Endothelial cell of umbilical vein (primary cell): ENCODE results near the gene USP43. TPM values are rescaled to one million over a fixed set of nuclear protein-coding genes. Genes with fewer than 3 reads are reported as not detected.

ENCODE experiments used
- BruUV-seq: library from RNA; stranded (reverse); fragments of 400-500 nt; replicated peaks from 2 replicates; lab custom pipeline; 2021; lab: Mats Ljungman, UMichigan
- CTCF ChIA-PET: fragments of 300-600, 350-600 bp; sonication (Branson Sonifier 250); formaldehyde crosslinking; loops from one replicate; lab custom pipeline; 2021; ENCODE audit warnings: antibody characterized with exemption, inconsistent platforms; lab: Charles Lee
- POLR2A ChIA-PET: fragments of 300-600, 350-600 bp; sonication (Branson Sonifier 250); formaldehyde crosslinking; loops from one replicate; lab custom pipeline; 2021; ENCODE audit warnings: antibody characterized with exemption, inconsistent platforms; lab: Charles Lee
- DNase-seq: peaks from one replicate; pipeline ENCODE4 v3.0.0-alpha.2; 2011; ENCODE audit warnings: low read depth, low spot score
- FAIRE-seq: peaks from 2 replicates; lab custom pipeline; 2011; peaks lifted over from hg19 to GRCh38; lab: Jason Lieb, UNC
- H2AFZ ChIP-seq: 2 replicates; pipeline ENCODE4 v1.6.0; 2012; ENCODE audit warnings: low read depth, low read length, control low read depth, inconsistent platforms
- H3K27ac ChIP-seq: 2 replicates; pipeline ENCODE4 v1.5.1; 2011; ENCODE audit warnings: low read depth, mild to moderate bottlenecking, control low read depth, low read length, moderate library complexity; ENCODE audit not compliant: insufficient read depth
- H3K27me3 ChIP-seq, 2 experiments: 2 replicates each; pipeline versions ENCODE4 v1.6.0 to v1.6.1; 2011; ENCODE audit warnings: low read length in 2 of 2, mixed read lengths in 1 of 2; ENCODE audit not compliant: control insufficient read depth in 2 of 2, insufficient read depth in 2 of 2
- H3K36me3 ChIP-seq, 2 experiments: 2 replicates in 1 of 2; 3 replicates in 1 of 2; pipeline ENCODE4 v1.5.1; 2011; ENCODE audit warnings: low read length in 2 of 2, mild to moderate bottlenecking in 1 of 2, moderate library complexity in 1 of 2; ENCODE audit not compliant: control insufficient read depth in 2 of 2, insufficient read depth in 2 of 2; ENCODE audit errors: extremely low read depth in 1 of 2
- H3K4me1 ChIP-seq: 3 replicates; pipeline ENCODE4 v1.5.1; 2011; ENCODE audit warnings: mild to moderate bottlenecking, low read length; ENCODE audit not compliant: control insufficient read depth, insufficient read depth; ENCODE audit errors: extremely low read depth
- H3K4me2 ChIP-seq: 2 replicates; pipeline ENCODE4 v1.6.1; 2011; ENCODE audit warnings: low read length, control low read depth, mixed read lengths; ENCODE audit not compliant: insufficient read depth
- H3K4me3 ChIP-seq, 3 experiments: fragments of 200-600 bp in 1 of 3; sonication (generic), shearing (Covaris generic) in 1 of 3; replicated peaks in 1 of 3; 2 replicates each; pipeline ENCODE4 v1.5.1; 2011 to 2016; ENCODE audit warnings: control low read depth in 3 of 3, low read length in 3 of 3, mild to moderate bottlenecking in 2 of 3, inconsistent platforms in 1 of 3, low read depth in 1 of 3, moderate library complexity in 1 of 3; ENCODE audit not compliant: insufficient read depth in 1 of 3
- H3K79me2 ChIP-seq: 2 replicates; pipeline ENCODE4 v1.6.0; 2012; ENCODE audit warnings: low read length, inconsistent platforms; ENCODE audit not compliant: control insufficient read depth, insufficient read depth
- H3K9ac ChIP-seq: replicated peaks from 2 replicates; pipeline ENCODE3; 2011; ENCODE audit warnings: low read length, control low read depth; ENCODE audit not compliant: insufficient read depth; ENCODE audit errors: extremely low read depth
- H3K9me1 ChIP-seq: replicated peaks from 3 replicates; pipeline ENCODE4 v1.6.0; 2011; ENCODE audit warnings: mild to moderate bottlenecking, low read length; ENCODE audit not compliant: control insufficient read depth, insufficient read depth; ENCODE audit errors: extremely low read depth
- H3K9me3 ChIP-seq: replicated peaks from 2 replicates; pipeline ENCODE4 v1.5.1; 2012; ENCODE audit warnings: low read length, inconsistent platforms; ENCODE audit not compliant: control insufficient read depth, insufficient read depth
- H4K20me1 ChIP-seq: replicated peaks from 2 replicates; pipeline ENCODE3; 2011; ENCODE audit warnings: mild to moderate bottlenecking, low read length; ENCODE audit not compliant: control insufficient read depth, insufficient read depth; ENCODE audit errors: extremely low read depth
- EZH2 ChIP-seq: IDR thresholded peaks from 2 replicates; pipeline ENCODE4 v1.6.1; 2012; ENCODE audit warnings: borderline replicate concordance, low read depth, mild to moderate bottlenecking, moderate library complexity, low read length, inconsistent platforms; ENCODE audit not compliant: severe bottlenecking
- FOS ChIP-seq: IDR thresholded peaks from 2 replicates; pipeline ENCODE4 v1.6.1; 2011; ENCODE audit warnings: mild to moderate bottlenecking, low read length, moderate library complexity, borderline replicate concordance; ENCODE audit not compliant: insufficient read depth
- GATA2 ChIP-seq: IDR thresholded peaks from 2 replicates; pipeline ENCODE4 v1.7.0; 2011; ENCODE audit warnings: low read depth, mild to moderate bottlenecking, moderate library complexity, mixed read lengths, low read length; ENCODE audit not compliant: insufficient read length, insufficient read depth
- JUN ChIP-seq: IDR thresholded peaks from 2 replicates; pipeline ENCODE4 v1.6.1; 2011; ENCODE audit warnings: borderline replicate concordance, low read depth; ENCODE audit not compliant: insufficient read length, insufficient read depth
- MYC ChIP-seq: IDR thresholded peaks from one replicate; pipeline ENCODE4 v1.6.1; 2011; ENCODE audit warnings: mild to moderate bottlenecking, low read depth, low read length
- POLR2A ChIP-seq: IDR thresholded peaks from 2 replicates; pipeline ENCODE4 v1.6.1; 2012; ENCODE audit warnings: low read depth, mild to moderate bottlenecking, control low read depth, low read length
- POLR2AphosphoS5 ChIP-seq: IDR thresholded peaks from 2 replicates; pipeline ENCODE4 v1.6.1; 2012; ENCODE audit warnings: low read depth, mild to moderate bottlenecking, control low read depth, low read length, moderate library complexity; ENCODE audit not compliant: insufficient read depth
- dilution Hi-C: fragments of 300-500 bp; cut with MboI; formaldehyde crosslinking; loops from one replicate; pipeline ENCODE4 v1.15.0; 2019; ENCODE audit warnings: low sequenced_read_pairs; ENCODE audit not compliant: extremely low pct_ligation_motif_present
- intact Hi-C: fragments of 100-400 bp; cut with micrococcal nuclease; formaldehyde crosslinking; loops from one replicate; pipeline ENCODE4 v1.10.0; 2022
- polyA plus RNA-seq, 4 experiments: library from polyadenylated mRNA; depleted of rRNA in 3 of 4; stranded (reverse) in 3 of 4; unstranded in 1 of 4; fragments of >200 nt; gene quantifications; 2 replicates each; pipeline versions ENCODE4 v1.2.1 to v1.2.3, GENCODE V29; 2011 to 2012; ENCODE audit warnings: missing spikeins in 1 of 4
- total RNA-seq: library from RNA; stranded (reverse); gene quantifications from 2 replicates; pipeline ENCODE4 v1.2.3, GENCODE V29; 2021
- TF ChIP-seq, protein P1 (sequence below): IDR thresholded peaks from 2 replicates; pipeline ENCODE4 v1.6.1; 2011; ENCODE audit not compliant: insufficient read depth, insufficient read length
- TF ChIP-seq, protein P2 (sequence below), 2 donors: IDR thresholded peaks; 1 replicate in 1 of 2; 2 replicates in 1 of 2; pipeline ENCODE4 v1.5.1; 2011; ENCODE audit warnings: low read length in 2 of 2, mild to moderate bottlenecking in 2 of 2, moderate library complexity in 2 of 2, control low read depth in 1 of 2, inconsistent platforms in 1 of 2, low read depth in 1 of 2; ENCODE audit not compliant: insufficient read depth in 1 of 2; ENCODE audit errors: extremely low read depth in 1 of 2

The USP43 gene
- total and polyA plus RNA-seq, 2 donors (not counting 3 experiments of a cell fraction or from before 2014, with no cell fraction given) = 0.01 TPM; not detected in 1

DNA sequence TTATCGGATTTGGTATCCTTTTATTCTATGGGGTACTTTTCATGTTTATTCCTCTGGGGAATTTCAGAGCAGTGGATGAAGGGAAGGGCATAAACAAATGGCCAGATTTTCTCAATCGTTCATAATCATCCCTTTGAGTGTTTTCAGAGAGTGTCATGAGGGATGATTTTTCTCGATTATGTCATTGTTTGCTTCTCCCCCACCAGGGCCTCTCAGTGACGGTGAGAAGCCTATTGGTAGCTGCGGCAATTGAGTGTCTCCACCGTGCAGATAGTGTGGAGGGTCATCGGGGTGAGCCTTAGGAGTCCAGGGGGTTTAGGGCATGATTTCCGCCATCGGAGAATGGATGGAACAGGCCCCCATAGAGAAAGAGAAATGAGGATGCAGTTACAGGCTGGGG is 57.2 kb downstream of the USP43 start:
- Histone ChIP-seq H2AFZ (no peak overlapping the region), H4K20me1 (no peaks in the 10 kb centered on the region), H3K4me1 (no peaks in the 10 kb centered on the region), H3K4me2 (no peak overlapping the region), H3K9ac (no peak overlapping the region), H3K27me3 (no peaks in the 10 kb centered on the region), H3K9me1 (no peaks in the 10 kb centered on the region), H3K4me3 (no peak overlapping the region), H3K36me3 (no peaks in the 10 kb centered on the region), H3K27ac (no peak overlapping the region), H3K9me3 (no peaks in the 10 kb centered on the region), H3K79me2 (no peaks in the 10 kb centered on the region)
- dilution Hi-C loops (no loop called here), intact Hi-C loops (no loop called here)
- POLR2A ChIA-PET = no interaction called here
- no peak for TF ChIP-seq MYC
- no peak for TF ChIP-seq POLR2AphosphoS5
- no peak for TF ChIP-seq JUN
- TF ChIP-seq, protein P1, sequence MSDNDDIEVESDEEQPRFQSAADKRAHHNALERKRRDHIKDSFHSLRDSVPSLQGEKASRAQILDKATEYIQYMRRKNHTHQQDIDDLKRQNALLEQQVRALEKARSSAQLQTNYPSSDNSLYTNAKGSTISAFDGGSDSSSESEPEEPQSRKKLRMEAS = no peak
- TF ChIP-seq POLR2A = no peak
- no peak for TF ChIP-seq FOS
- no peak for TF ChIP-seq GATA2
- TF ChIP-seq EZH2 = no peak
- TF ChIP-seq, protein P2, sequence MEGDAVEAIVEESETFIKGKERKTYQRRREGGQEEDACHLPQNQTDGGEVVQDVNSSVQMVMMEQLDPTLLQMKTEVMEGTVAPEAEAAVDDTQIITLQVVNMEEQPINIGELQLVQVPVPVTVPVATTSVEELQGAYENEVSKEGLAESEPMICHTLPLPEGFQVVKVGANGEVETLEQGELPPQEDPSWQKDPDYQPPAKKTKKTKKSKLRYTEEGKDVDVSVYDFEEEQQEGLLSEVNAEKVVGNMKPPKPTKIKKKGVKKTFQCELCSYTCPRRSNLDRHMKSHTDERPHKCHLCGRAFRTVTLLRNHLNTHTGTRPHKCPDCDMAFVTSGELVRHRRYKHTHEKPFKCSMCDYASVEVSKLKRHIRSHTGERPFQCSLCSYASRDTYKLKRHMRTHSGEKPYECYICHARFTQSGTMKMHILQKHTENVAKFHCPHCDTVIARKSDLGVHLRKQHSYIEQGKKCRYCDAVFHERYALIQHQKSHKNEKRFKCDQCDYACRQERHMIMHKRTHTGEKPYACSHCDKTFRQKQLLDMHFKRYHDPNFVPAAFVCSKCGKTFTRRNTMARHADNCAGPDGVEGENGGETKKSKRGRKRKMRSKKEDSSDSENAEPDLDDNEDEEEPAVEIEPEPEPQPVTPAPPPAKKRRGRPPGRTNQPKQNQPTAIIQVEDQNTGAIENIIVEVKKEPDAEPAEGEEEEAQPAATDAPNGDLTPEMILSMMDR (IDR thresholded peaks at IDR 0.05; ENCODE audit: extremely low read depth in 1 of 2, insufficient read depth in 1 of 2, low read depth in 1 of 2, low read length in 2 of 2) = no peak
- CTCF ChIA-PET = no interaction called here
- BruUV-seq = no TSS peak
- DNase-seq = no peak
- FAIRE-seq = no peak
